NK-92 (cell line): Measurements from ENCODE around the gene ATP8A2.

ENCODE experiments used
- DNase-seq: peaks from one replicate; lab custom pipeline; 2025; ENCODE audit not compliant: unreplicated experiment; lab: John Stamatoyannopoulos, UW

The ATP8A2 gene

DNA sequence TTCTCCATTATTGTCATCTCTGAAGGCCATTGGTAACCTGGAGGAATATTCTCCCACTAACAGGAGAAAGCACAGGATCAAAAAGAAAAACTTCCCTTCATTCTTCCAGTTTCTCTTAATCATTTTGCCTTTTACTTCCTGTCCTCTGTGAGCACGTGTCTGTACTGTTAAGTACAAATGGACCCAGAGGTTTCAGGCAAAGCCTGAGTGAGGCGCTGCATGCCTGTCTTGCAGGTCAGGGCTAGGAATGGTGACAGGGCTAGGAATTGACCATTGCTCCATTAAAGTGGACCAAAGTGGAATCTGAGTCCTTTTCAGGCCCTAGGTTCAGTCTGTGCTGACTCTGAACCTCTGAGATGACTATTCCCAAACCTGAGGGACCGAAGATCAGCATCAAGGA, 353.3 kb downstream of the ATP8A2 start:
- no peak for DNase-seq

DNA sequence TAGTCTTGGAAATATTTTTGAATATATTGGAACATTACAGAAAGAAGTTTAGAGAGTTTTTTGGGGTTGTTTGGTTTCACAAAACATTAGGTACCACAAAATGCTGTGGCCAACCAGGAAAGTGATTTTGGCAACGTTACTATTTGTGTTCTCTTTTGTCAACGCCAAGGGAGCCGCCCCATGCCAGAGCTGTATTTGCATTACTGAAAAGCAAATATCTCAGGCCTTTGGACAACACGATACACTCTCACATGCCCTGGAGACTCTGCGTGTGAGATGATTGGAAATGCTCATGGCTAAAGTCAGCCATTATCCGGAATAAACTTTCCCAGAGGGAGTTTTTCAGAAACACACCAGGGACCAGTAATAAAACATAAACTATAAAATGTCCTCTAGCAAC, 355.5 kb downstream of the ATP8A2 start:
- DNase-seq, result no peak

- no peak for DNase-seq
Measured at GRCh38 chr13:25727810-25728209, 356.0 kb downstream of the ATP8A2 start.

DNA sequence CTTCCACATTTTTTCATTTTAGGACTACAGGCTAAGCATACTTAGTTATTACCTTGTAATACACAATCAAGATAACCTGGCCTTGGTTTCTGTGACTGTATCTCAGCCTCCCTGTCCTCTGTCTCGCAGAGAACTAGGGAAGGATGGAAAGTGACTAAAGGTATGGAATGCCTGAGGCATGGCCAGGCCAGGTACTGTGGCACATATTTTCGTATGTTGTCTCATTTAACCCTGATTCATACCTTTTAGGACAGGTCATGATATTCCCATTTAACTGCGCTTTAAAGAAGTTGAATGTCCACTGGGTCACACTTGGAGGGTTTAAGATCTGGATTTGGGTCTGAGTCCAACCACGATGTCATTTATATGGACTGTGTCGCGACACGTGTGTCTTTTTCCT, 357.4 kb downstream of the ATP8A2 start:
- no peak for DNase-seq

DNA sequence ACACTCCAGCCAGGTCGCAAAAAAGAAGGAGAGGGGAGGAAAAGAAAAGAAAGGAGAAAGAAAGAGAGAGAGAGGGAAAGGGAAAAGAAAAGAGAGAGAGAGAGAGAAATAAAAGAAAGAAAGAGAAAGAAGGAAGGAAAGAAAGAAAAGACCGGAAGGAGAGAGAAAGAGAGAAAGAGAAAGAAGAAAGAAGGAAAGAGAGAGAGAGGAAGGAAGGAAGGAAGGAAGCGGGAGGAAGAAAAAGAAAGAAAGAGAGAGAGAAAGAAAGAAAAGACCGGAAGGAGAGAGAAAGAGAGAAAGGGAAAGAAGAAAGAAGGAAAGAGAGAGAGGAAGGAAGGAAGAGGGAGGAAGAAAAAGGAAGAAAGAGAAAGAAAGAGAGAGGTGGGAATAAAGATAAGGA, 359.3 kb downstream of the ATP8A2 start:
- no peak for DNase-seq

DNA sequence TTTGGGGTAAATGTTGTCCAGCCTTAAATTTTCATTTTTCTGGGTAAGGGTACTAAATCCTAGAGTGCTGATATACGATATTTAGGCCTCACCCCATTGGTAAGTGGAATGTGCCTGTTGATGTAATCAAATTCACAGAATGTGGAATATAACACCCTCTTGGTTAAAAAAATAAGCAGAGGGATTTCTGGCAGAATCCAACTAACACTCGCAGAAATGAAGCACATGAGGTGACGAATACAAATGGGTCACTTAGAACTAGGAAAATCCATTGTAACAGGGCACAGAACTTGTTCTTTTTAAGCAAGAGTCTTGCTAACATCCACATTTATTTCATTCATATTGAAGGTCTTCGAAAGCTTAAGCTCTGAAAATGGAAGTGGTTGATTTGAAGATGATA, 359.8 kb downstream of the ATP8A2 start:
- DNase-seq, result no peak

- DNase-seq, result no peak
Measured at GRCh38 chr13:25732111-25732865, 360.5 kb downstream of the ATP8A2 start.

GRCh38 chr13:25733001-25733491, 361.3 kb downstream of the ATP8A2 start:
- no peak for DNase-seq

- DNase-seq, result no peak
Measured at GRCh38 chr13:25733696-25734435, 362.1 kb downstream of the ATP8A2 start.

GRCh38 chr13:25738342-25739196, 366.8 kb downstream of the ATP8A2 start:
- no peak for DNase-seq

- no peak for DNase-seq
Measured at GRCh38 chr13:25739376-25739775, 367.6 kb downstream of the ATP8A2 start.

DNA sequence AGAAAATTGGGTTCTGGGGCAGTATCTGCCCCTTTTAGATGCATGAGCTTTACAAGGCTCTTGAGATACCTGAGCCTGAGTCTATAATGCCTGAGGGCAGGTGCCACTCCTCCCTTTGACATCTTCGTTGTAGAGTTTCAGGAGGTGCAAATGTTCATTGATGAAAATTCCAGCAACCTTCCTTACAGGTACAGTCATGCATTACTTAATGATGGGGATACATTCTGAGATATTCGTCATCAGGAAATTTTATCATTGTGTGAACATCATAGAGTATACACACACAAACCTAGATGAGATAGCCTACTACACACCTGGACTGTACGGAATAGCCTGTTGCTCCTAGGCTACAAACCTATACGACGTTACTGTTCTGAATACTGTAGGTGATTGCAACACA, 370.0 kb downstream of the ATP8A2 start:
- no peak for DNase-seq

GRCh38 chr13:25742220-25742619, 370.4 kb downstream of the ATP8A2 start:
- DNase-seq, result no peak

- no peak for DNase-seq
Measured at GRCh38 chr13:25743421-25743820, 371.6 kb downstream of the ATP8A2 start.

GRCh38 chr13:25744178-25744577, 372.4 kb downstream of the ATP8A2 start:
- DNase-seq, result no peak

GRCh38 chr13:25746131-25746530, 374.4 kb downstream of the ATP8A2 start:
- no peak for DNase-seq

GRCh38 chr13:25752957-25753551, 381.3 kb downstream of the ATP8A2 start:
- no peak for DNase-seq

- DNase-seq, result no peak
Measured at GRCh38 chr13:25753976-25754375, 382.2 kb downstream of the ATP8A2 start.

GRCh38 chr13:25756251-25756650, 384.5 kb downstream of the ATP8A2 start:
- DNase-seq, result no peak

GRCh38 chr13:25756912-25757311, 385.1 kb downstream of the ATP8A2 start:
- no peak for DNase-seq

GRCh38 chr13:25761041-25761440, 389.3 kb downstream of the ATP8A2 start:
- DNase-seq, result no peak
